ENCODE results near the gene MAFB.

GRCh38 chr20:40724566-40724965 is 35.5 kb upstream of the MAFB start:
- TF ChIP-seq CTCF (IDR thresholded peaks at IDR 0.05), result no peak
- no peak for TF ChIP-seq JUND (IDR thresholded peaks at IDR 0.05)
- TF ChIP-seq YY1 (IDR thresholded peaks at IDR 0.05; ENCODE audit: low read depth), result no peak
